Left cardiac atrium (tissue), 2 donors: ENCODE results near the gene GAGE1. TPM values are rescaled to one million over a fixed set of nuclear protein-coding genes. Genes with fewer than 3 reads are reported as not detected.

Experiments used
- total RNA-seq, 2 donors: library from RNA; stranded (reverse); fragmentation: NEBNext Ultra II Directional; extraction: Animal tissue kit (Norgen Biotek cat#: 25700); gene quantifications; one replicate each; pipeline ENCODE4 v1.2.1, GENCODE V29; 2021
- donor health status: DM: no; HTN: yes; CAD: no; lungs with severe emphysema.
- donor health status: DM: yes; HTN: yes; CAD: no.

GAGE1 gene
- total RNA-seq, 2 donors from 2014 or later: not detected

Other genes starting within 250 kb of the GAGE1 start
- not detected for gene GAGE12C, start 66.8 kb upstream of the GAGE1 start, total RNA-seq
- not detected for gene GAGE12D, start 57.3 kb upstream of the GAGE1 start, total RNA-seq
- gene GAGE12E, start 47.7 kb upstream of the GAGE1 start, total RNA-seq: not detected
- gene GAGE12F, start 38.2 kb upstream of the GAGE1 start, total RNA-seq: not detected
- gene GAGE12G, start 28.6 kb upstream of the GAGE1 start, total RNA-seq: not detected
- gene GAGE12H, start 19.1 kb upstream of the GAGE1 start, total RNA-seq: not detected
- not detected for gene GAGE2A, start 9.5 kb upstream of the GAGE1 start, total RNA-seq
- not detected for gene PAGE1, start 97.0 kb downstream of the GAGE1 start, total RNA-seq
- not detected for gene PAGE4, start 230.3 kb downstream of the GAGE1 start, total RNA-seq